Activated T-cell treated with anti-CD3 and anti-CD28 coated beads, Interleukin-2, amount 50 U/mL, for 1 hour (primary cell): ENCODE measurements around the gene ABHD12B.
A peak's percentile ranks its signal among the peaks of the same experiment; 100 is the strongest.
"Not testable (repeated sequence)": the region's sequence is repeated elsewhere in the genome, so short reads cannot be mapped to it uniquely, and the experiment has no call there.

Source experiments
- DNase-seq: peaks from one replicate; pipeline ENCODE4 v3.0.0-alpha.2; 2020

Gene ABHD12B

DNA sequence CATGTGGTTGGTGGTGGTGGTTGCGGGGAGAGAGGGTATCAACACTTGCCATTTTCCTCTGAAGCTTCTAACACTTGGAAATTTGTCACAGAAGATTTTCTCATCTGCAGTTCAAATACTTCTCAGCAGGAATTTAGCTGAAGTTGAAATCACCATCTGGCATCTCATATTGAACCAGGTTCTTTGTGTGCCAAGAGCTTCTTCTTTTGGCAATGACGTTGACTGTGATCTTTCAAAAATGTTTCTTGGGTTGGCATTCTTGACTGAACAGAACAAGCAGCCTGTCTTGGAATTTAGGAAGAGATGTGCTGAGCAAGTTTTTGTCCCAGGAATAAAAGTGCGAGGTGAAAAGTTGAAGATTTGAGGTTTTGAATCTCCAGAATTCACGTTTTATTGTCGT is 32.2 kb upstream of the ABHD12B start:
- no peak for DNase-seq

DNA sequence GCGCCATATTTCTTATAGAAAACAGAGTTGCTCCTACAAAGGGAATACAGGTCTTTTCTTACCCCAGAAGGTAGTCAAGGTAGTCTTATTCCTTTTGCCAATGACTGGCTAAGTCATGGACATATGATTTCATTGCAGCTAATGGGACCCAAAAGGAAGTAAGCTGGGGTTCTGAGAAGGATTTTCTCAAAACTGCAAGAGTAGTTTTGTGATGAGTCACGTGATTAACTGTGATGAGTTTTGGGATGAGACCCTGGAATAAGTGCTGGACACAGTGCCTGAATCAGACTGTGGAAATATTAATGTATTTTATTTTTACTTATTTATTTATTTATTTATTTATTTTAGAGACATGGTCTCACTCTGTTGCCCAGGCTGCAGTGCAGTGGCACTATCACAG is 27.5 kb upstream of the ABHD12B start:
- DNase-seq: no peak

DNA sequence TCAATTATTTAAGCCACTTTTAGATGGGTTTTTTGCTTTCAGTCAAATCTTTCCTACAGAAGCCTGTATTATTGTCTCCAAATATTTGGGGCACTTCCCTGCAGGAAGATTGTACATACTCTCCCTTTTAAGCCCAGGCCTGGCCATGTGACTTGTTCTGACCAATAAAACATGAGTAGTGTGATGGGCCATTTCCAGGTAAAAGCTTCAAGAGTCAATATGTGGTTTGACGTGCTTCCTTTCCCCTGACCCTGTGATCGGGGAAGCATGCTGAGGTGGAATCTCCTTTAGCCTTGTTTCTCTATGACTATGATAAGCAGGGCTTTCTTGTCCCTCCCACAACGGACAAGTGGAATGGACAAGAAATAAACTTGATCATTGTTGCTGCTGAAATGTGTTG is 26.7 kb upstream of the ABHD12B start:
- no peak for DNase-seq

DNA sequence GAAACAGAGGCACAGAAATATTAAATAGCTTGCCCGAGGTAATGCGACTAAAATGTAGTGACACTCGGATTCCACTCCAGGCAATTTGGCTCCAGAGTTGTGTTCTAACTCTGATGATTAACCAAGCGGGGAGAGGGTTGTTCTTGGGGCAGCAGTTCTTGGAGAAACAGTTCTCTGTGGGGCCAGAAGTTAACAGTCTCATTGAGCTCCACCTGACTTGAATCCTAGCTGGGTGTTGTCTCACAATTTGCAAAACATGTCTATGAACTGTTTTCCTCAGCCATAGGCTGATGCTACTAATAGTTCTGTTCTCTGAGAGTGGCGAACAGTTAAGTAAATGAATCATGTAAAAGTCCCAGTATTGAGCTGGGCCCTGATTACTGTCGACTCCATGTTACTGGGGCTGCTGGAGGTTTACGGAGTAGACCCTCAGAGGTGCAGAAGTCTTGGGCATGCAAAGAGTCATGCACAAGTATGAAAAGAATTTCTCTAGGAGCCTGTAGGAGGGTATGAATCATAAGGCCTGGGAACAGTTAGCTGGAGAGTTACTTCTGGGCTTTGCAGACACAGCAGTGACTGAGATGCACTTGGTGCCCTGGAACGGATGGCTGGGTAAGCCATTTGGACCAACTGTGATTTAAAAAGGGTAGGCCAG is 25.5 kb upstream of the ABHD12B start:
- DNase-seq: no peak

DNA sequence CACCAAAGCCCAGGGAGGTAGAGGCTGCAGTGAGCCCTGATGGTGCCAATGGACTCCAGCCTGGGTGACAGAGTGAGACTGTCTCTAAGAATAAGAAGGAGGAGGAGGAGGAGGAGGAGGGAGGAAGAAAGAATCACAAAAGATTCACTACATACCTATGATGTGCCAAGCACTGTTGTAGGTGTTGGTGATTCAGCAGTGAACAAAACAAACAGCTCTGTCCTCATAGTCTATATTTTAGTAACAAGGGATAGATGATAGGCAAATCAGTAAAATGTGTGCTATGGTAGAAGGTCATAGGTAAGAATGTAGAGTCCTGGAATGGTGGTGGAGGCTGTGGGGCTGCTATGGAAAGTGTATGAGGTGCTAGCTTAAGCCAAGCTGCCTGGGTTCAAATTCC is 18.0 kb upstream of the ABHD12B start:
- no peak for DNase-seq

DNA sequence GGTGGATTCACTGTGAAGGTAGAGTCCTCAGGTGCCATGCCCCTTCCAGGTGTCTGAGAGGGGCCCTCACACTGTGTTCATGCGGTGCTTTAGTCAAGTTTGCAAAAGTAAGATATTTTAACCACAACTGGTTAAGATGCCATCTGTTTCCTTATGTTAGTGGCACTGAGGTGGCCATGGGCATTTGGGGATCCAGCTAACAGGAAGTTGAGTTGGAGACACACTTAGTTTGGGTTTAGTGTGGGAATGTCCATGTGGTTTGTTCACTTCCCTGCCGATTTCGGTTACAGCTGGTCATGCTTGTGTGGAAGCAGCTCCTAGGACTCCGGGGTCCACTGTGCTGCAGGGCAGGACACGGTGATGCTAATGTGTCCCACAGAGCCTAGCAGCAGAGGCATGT is 17.3 kb upstream of the ABHD12B start:
- no peak for DNase-seq

DNA sequence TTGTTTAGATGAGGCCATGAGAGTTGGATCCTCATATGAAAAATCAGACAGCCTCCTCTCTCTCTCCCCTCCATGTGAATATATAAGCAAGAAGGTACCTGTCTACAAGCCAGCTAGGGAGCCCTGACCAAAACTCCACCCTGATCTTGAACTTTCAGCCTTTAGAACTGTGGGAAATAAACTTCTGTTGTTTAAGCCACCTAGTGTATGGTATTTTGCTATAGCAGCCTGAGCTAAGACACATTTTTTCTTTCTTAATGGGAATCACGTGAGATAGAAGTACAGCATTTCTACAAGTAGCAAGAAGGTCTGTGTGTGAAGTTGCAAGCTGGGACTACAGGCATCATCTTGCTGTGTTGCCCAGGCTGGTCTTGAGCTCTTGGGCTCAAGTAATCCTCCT is 16.3 kb upstream of the ABHD12B start:
- DNase-seq: no peak

DNA sequence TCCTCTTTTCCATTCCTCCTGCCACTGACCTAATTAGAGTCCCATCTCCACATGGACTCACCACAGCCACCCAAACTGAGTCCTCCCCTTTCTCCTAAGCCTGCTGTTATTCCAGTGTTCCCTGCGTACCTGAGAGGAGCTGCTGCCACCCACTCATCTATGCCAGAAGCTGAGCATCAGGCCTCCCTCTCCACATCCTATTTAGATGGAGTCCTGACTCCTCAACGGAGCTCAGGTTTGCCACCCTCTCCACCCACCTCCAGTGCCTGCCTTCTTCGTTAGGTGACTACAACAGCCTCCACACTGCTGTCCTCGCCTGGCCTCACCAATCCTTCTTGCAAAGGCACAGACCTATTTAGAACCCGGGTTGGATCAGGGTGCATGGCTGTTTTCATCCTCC is 15.2 kb upstream of the ABHD12B start:
- DNase-seq: no peak

DNA sequence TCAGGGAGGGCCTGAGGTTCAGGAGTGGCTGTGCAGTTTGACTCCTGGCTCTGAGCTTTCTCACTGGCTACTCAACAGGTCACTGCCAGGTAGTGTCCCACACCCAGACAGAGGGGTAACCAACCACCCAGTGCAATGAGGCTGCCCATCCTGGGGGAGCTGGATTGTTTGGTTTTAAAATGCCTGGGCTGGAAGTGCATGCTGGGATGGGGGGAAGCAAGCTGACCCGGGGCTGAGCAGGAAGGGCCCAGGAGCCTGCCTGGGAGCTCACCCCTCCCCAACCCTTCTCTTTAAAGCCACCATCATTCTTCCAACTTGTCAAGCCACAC is 12.6 kb upstream of the ABHD12B start:
- no peak for DNase-seq

DNA sequence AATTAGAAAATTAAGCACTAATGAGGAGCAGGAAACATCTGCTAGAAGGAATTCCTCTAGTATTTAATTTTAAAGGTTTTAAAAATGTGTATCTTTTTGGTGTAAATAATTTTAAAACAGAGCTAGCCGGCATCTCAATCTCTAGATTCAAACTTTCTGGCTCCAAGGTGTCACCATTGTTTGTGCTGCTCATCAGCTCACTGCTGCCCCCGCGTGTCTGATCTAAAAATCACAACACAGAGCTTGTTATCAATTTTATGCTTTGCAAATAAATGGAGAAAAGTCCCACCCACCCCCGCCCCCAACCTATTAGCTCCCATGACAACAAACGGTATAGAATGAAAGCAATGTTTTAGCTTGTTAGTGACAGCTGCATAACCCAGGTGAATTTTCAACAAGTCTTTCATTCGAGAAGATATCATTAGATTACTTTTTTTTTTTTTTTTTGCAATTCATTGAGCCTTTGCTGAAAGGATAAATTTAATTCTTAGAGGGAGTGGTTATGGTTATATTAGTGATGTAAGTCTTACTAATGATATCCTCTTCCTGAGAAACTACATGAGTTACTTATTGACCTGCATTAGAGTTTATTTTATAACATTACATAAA is 11.3 kb upstream of the ABHD12B start:
- DNase-seq: peak; percentile 90

DNA sequence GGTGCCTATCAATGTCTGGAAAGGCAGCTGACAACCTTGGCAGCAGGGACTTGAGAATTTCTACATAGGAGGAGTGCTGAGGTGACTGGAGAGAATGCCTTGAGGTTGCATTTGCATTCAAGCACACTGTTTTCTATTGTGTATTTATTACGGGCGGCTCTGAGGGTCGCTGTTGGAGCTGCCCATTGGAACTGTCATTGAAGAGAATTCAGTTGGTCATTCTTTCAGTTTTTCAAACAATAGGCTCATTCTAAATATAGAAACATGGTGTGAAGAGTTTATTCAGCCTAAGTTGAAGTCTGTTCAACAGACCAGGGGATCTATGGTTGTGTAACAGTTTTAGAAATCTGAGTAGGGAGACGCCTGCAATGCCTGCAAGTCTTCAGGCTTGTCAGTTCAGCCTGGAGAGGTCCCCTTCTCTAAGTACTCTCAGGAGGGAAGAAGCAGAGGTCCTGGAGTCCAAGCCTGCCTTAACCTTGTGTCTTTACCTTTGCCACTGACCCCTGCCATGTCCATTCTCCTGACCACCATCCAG is 9.8 kb upstream of the ABHD12B start:
- DNase-seq: no peak

DNA sequence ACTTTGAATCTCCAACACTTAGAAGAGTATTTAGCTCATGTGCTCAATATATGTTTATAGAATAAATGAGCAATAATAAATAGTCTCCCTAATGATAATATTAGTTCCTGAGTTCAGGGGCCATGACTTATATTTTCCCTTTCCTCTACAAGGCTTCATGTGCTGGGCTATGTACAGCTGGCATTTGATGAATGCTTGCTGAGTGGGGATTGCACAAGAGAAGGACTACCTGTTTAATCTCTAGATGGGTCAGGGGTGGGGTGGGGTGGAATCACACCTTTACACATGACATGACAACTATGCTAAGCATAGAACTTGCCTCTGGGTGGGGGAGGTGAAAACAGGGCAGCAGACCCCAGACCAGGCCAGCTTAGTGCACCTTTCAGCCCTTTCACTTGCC is 7.6 kb upstream of the ABHD12B start:
- DNase-seq: no peak

DNA sequence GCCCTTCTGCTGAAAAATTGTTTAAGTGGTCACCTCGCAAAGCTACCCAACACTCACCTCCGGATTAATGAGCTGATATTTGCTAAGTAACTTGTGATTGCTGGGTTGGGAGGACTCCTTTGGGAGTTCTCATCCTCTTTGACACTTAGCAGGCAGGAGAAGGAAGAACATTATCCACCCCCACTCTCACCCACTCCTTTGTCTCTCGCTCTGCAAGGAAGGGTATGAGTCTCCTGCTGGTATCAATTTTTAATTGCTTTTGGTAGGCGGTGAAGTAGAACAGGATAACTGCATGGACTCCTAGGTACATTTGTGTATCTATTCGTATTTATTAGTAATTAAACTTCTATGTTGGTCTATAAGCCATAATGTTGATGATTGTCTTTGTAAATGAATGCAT is 6.9 kb upstream of the ABHD12B start:
- no peak for DNase-seq

DNA sequence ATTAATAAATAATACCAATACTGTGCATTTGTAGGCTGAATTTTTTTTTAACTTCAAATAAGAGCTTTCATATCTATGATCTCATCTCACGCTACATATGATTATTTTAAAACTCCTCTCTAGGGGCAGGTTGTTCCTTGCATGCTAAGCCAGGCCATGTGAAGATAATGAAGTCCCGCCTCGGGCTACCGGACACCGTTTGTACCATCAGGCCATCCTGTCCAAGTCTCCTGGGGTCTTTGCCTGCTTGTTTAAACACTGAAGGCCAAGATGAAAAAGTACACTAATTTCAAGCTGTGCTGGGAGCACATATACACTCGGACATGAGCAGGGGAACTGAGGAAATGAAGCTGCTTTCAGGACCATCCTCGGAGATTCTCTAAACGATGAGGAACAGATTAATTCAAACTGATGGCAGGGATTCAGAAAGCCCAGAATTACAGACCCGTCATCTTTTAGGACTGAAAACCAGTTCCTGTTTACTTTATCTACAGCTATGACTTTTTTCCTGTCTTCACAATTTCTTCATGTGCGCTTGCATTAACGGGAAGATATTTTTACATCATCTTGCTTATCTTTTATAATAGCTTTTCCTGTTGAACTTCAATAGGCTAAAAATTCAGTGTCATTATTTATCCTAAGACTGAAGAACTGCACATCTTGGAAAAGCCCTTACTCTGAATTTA is 6.3 kb upstream of the ABHD12B start:
- DNase-seq: no peak

DNA sequence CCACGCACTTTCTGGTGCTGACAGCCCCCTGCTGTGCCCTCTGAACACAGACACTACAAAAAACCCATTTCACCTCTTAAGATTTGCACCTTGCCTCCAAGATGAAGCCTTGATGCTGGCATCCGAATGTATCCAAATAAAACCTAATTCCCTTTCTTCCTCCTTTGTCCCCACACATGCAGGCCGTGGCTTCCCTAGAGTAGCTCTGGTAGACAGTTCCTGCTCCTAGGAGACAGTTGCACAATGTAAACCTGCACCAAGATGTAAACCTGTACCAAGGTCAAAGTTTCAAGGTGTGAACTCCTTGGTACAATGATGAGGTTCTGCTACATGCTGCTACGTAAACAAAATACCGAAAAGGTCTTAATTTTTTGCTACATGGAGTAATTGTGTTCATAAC is 625 bp upstream of the ABHD12B start:
- no peak for DNase-seq

DNA sequence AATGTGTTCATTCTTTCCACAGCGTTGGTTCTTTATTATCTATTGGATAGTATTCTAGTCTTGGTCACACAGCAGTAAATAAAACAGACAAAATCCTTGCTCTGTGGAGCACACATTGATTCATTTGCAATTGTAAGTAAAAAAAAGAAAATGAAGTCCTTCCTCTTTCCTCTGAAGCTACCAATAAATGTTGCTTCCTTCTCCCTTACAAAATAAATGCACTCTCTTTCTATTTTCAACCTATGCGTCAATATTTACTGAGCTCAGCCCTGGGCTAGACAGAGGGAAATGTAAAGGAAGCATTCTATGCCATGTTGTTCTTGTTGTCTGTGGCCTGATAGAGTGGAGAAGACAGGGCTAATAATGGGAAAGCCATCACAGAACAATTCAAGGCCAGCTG is 2.9 kb downstream of the ABHD12B start:
- no peak for DNase-seq

DNA sequence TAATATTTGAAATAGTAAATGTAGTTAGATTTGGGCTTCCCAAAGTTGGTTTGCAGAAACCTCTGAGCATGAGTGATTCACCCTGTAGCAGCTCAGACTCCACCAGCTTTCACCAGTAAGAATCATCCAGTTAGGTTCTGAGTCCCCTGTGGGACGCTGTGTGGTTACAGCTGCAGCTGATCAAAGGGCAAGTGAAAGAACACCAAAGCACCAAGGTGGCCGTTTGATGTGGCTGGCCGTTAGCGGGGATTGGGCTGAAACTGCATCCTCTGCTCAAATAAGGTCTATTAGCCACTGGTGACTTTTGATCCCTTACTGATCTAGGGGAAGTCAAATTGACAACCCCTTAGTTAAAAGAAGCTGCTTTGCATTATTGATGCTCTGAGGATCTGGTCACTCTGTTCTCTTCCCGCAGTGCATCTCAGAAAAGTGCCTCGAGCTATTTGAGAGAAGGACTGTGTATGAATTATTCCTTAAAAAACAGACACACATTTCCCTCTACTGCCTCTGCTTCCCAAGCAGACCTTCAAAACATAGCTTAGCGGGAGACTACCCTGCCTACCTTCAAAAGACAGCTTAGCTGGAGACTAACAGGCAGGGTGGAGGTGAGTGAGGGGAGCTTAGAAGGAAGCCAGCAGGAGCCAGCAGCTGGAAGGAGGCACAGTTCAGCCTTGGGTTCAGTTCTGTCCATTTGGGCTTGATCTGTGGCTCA is 3.7 kb downstream of the ABHD12B start:
- peak; percentile 45 for DNase-seq

DNA sequence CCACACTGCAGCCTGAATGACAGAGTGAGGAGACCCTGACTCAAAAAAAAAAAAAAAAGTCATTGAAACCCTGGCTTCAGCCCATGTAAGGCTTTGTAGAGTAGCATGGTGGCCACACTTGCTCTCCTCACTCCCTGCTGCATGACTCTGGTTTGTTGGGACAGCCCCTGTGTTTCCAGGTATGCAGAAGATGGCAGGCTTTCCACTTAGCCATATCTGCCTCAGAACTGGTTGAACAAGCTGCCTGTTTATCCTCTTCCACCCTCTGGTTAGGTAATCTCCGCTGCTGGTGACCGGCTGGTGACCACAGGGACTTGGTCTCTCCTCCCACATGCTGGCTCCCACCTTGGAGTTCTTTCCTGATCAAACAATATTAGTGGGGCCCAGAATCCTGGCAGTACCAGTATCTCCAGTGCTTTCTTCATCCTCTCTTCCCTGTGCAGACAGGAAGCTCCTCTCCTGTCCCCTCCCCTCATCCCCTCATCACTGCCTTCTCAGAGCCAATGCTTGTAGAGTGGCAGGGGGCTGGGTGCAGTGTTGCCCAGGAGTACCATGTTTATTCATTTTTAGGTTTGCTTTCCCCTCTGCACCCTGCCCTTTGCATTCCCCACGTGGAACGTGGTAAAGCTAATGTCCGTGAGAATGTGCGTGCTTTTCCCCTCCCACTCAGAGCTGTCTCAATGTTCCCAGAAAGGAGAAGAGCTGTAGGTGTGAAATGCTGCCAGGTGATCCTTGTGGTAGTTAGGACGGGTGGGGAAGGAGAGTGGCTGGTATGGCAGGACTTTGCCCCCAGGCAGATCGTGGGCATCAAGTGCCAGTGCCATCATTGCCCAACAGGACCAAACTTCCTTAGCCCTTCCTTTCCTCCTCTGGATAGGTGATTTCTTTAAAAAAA is 11.3 kb downstream of the ABHD12B start:
- DNase-seq: no peak

DNA sequence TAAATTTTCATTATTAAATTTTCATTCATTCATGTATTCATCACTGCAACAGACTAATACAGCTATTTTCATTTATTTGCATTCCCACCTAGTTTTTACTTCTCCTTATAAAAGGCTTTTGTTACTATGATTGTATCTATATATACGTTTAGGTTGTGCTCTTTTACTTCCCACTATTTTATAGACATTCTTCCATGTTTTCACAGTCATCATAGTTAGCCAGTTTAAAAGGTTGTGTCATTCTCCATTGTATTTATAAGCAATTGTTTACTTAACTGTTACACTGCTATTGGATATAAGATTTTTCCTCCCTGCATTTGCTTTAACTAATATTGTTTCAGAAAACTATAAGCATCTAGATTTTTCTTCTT is 12.0 kb downstream of the ABHD12B start:
- DNase-seq: no peak

DNA sequence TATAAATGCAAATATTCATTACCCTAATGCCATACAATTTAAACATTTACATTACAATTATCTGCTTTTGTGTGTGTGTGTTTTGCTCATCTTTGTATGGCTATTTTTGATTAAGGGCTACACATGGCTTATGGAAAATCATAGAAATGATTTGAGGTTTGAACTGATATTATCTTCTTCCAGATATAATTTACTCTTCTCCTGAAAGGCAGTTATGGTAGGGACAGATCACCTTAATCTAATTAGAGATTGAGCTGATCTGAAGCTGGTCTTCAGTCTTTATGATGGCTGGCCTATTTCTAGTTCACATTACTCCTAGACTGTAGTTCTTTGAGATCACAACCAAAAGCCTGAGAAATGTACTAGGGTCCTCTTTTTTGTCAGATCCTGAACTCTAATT is 15.6 kb downstream of the ABHD12B start:
- no peak for DNase-seq

DNA sequence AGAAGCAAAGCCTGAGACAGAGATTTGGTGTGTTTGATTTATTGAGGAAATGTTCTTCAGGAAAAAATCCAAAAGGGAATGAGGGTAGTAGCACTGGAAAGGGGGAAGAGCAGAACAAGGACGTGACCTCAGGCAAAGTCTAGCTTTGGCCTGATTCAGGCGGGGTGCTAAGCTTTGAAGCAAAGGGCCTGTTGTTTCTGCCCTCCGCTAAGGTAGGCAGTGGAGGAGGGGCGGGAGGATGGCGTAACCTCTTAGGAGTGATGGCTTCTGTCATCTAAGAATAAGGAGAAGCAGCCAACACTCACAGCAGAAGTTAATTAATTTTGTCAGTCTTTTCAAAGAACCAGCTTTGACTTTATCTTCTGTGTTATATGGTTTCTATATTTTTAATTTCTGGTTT is 20.4 kb downstream of the ABHD12B start:
- no peak for DNase-seq

DNA sequence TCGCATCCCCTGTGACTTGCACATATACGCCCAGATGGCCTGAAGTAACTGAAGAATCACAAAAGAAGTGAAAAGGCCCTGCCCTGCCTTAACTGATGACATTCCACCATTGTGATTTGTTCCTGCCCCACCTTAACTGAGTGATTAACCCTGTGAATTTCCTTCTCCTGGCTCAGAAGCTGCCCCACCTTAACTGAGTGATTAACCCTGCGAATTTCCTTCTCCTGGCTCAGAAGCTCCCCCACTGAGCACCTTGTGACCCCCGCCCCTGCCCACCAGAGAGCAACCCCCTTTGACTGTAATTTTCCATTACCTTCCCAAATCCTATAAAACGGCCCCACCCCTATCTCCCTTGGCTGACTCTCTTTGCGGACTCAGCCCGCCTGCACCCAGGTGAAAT is 24.6 kb downstream of the ABHD12B start:
- not testable (repeated sequence) for DNase-seq

DNA sequence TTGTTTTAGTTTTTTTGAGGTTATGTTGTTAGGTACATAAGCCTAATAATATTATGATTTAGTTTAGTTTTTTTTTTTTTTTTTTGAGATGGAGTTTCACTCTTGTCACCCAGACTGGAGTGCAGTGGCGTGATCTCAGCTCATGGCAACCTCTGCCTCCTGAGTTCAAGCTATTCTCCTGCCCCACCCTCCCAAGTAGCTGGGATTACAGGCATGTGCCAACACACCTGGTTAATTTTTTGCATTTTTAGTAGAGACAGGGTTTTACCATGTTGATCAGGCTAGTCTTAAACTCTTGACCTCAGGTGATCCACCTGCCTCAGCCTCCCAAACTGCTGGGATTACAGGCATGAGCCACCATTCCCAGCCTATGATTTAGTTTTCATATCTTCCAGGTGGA is 25.2 kb downstream of the ABHD12B start:
- not testable (repeated sequence) for DNase-seq
